GM19372 (cell line): ENCODE results near the gene PSD2.
"Not testable (repeated sequence)": the region's sequence is repeated elsewhere in the genome, so short reads cannot be mapped to it uniquely, and the experiment has no call there.

Experiments
- ATAC-seq: cut with Tn5 transposase; IDR thresholded peaks from one replicate; pipeline ENCODE4 v1.9.1; 2021; ENCODE audit warnings: mild to moderate bottlenecking, low read depth, moderate library complexity; ENCODE audit not compliant: unreplicated experiment

The PSD2 gene

DNA sequence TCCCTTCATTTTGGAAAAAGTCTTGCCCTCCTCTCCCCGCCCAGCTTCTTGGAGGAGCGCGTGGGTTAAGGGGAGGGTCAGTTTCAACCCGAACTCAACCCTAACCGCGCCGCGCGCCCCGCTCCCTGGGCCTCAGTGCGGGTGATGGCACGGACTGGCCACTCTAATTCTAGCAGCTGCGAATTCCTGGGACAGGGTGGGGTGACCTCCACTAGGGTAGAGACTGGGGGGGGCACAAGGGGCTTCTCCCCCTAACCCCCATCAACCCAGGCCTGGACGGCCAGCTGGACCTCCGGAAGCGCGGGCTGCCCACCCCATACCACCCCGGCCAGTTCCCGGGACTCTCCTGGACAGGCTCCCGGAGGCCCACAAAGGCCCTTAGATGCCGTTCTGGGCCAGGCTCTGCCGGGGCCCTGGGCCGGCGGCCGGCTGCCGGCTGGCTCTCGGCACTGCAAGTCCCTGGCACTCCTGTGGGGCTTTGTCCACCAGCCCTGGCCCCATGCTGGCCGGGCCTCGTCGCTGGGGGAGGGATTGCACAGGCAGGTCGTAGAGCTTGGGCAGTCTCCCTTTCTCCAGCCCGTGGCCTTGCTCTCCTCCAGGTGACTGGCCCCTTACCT lies 7.2 kb upstream of the PSD2 start:
- no peak for ATAC-seq

DNA sequence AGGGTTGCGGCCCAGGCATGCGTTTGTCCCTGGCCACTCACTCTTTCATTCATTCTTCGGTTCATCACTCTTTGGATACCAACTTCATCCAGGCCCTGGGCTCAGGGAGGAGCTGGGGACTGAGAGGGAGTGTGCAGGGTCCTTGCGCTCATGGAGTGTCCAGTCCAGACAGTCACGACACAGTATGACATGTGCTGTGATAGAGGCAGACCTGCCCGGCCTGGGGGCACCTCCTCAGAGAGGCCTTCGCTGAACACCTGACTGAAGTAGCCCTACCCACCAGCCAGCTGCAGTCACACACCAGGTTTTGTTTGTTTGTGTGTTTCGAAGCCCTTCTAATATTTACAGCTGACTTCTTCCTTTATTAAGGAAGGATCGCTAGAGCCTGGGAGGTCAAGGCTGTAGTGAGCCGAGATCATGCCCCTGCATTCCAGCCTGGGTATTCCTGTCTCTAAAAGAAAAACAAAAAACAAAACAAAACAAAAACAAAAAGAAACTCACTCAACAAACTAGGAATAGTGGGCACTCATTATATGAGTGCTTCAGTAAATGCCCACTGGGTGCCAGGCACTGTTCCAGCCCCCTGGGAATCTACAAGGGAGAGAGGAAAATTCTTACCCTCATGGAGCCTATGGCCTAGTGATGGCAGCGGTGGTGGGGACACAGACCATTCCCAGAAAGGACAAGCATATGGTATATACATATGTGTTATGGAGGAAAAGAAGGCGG lies 6.3 kb upstream of the PSD2 start:
- ATAC-seq = no peak

DNA sequence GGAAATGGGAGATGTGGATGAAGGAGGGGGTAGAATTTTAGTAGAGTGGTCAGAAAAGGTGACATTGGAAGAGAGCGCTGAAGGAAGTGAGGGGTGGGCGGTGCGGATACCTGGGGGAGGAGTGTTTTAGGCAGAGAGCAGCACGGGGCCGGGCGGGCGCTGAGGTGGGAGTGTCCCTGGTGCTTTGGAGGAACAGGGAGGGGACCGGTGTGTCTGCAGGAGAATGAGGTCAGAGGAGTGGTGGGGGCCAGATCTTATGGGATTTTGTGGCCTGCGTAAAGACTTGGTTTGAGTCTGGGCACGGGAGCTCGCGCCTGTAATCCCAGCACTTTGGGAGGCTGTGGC lies 5.8 kb upstream of the PSD2 start:
- ATAC-seq = no peak

DNA sequence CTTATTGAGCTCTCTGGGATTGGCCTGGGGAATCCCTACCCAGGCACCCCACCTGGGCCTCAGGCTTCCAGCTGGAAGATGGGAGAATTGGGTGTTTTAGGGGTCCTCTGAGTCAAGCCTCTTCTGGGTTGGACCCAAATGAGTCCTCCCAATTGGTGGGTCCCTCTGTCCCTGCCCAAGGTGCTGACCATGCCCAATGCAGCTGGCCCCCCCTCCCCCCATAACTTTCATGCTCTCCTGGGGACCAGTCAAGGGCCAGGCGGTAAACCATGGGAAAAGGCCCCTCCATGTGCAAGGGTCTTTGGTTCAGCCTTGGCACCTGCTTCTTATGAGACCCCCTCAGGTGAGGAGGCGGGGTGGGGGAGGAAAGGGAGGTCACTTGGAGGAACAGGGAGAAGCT lies 3.4 kb upstream of the PSD2 start:
- no peak for ATAC-seq

DNA sequence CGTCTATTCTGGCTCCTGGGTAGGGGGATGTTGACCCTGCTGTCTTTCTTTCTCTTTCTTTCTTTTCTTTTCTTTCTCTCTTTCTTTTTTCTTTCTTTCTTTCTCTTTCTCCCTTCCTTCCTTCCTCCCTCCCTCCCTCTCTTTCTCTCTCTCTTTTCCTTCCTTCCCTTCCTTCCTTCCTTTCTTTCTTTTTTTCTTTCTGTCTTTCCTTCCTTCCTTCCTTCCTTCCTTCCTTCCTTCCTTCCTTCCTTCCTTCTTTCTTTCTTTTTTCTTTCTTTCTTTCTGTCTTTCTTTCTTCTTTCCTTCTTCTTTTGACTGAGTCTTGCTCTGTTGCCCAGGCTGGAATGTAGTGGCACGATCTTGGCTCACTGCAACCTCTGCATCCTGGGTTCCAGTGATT lies 3.0 kb upstream of the PSD2 start:
- not testable (repeated sequence) for ATAC-seq

- ATAC-seq = no peak
These were observed 1.4 kb upstream of the PSD2 start for GRCh38 chr5:139794067-139794846.

GRCh38 chr5:139796061-139796806 lies 626 bp downstream of the PSD2 start:
- ATAC-seq = no peak

- ATAC-seq = no peak
These were observed 1.7 kb downstream of the PSD2 start for GRCh38 chr5:139797335-139797734.

DNA sequence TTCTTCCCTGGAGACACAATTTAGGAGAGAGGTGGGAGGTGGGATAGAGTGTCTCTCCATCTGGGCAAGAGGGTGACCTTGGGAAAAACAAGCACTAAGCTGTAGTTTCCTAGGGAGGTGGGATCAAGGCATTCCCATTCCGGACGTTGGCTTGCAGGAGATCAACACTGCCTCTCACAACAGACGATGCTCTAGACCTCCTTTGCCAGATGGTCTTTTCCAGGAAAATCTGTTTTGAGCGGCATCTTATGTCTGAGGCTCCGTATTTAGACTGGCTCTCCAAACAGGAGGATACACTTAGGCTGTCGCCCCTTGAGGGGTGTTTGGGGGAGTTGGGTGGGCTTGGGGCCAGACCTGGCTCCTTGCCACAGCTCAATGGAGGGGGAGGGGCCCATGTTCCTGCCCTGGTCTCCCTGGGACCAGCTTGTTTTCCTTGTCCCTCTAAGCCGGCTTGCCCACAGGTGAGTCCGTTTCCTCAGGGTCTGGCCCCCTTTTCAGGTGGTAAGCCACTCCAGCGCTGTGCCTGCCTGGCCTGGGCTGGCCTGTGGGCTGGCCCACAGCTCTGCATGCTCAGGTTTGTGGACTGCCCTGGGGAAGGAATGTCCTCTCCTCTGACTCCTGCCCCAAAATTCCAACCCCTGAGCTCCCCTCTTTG lies 2.4 kb downstream of the PSD2 start:
- ATAC-seq = no peak

DNA sequence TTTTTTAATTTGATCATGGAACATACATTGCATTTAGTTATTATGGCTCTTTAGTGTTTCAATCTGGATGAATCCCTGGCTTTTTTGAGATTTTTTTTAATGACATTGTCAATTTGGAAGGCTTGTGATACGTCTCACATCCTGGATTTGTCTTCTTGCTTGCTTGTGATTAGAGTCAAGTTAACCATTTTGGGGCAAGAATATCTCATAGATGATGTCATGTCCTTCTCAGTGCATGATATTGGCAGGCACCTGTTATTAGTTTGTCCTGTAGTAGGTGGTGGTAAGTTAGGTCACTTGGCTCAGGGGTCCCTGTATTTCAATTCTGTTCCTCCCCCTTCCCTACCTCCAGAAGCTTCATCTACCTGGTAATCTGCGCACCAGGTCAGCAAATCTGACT lies 3.3 kb downstream of the PSD2 start:
- ATAC-seq = no peak

DNA sequence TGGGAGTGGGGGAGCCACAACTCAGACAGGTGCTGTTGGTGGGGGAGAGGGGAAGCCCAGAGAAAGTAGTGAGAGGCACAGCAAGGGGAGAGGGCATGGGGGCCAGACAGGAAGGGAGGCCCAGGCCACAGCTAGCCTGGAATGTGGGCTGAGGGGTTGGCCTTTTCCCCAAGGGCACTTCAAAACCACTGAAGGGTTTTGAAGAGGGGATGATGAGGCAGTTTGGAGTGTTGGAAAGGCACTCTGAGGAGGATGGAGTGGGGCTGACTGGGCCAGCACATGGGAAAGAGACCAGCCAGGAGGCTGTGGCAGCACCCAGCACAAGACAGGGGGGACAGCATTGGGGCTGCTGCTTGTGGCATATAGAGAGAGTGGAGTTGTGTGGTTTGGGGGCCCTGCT lies 3.8 kb downstream of the PSD2 start:
- no peak for ATAC-seq

GRCh38 chr5:139803978-139804377 lies 8.4 kb downstream of the PSD2 start:
- ATAC-seq = no peak

GRCh38 chr5:139804800-139805397 lies 9.3 kb downstream of the PSD2 start:
- ATAC-seq = no peak

DNA sequence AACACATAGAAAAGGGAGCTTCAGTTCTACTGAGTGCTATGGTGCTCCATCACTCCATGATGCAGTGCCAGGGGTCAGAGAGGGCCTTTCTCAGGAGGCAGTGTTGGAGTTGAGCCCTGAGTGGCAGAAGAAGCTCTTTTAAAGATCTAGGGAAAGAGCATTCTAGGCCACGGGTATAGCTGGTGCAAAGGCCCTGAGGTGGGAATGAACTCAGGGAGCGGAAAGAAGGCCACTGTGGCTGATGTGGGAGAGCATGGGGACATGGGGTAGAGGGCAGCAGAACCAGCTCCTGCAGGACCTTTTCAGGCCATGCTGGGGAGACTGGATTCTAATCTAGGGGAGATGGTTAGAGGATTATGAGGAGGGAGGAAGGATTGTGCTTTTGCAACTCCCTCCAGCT lies 9.9 kb downstream of the PSD2 start:
- ATAC-seq = no peak

DNA sequence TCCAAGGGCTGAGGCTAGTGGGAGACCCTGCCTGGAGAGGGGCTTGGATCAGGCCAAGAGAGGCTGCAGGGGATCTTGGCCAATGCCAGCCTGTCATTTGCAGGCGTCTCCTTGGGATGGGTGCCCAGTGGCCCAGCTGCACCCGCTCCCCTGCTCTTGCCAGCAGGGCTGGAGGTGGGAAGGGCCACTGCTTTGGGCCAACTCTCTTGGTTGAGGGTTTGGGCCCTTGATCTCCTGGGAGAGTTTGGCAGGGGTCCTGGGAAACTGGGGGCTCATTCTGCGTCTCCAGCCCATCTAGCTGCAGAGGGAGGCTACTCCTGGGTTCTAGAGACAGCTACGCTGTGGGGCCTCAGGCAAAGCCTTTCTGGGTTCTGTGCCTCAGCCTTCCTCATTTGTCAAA lies 10.5 kb downstream of the PSD2 start:
- ATAC-seq = no peak

GRCh38 chr5:139806726-139807646 lies 11.4 kb downstream of the PSD2 start:
- ATAC-seq = no peak

GRCh38 chr5:139807647-139808030 lies 12.0 kb downstream of the PSD2 start:
- no peak for ATAC-seq

GRCh38 chr5:139808481-139809330 lies 13.1 kb downstream of the PSD2 start:
- ATAC-seq = no peak
